ENCODE results near the gene GAST.
"Not testable (repeated sequence)": the region's sequence is repeated elsewhere in the genome, so short reads cannot be mapped to it uniquely, and the experiment has no call there.

Gene GAST

DNA sequence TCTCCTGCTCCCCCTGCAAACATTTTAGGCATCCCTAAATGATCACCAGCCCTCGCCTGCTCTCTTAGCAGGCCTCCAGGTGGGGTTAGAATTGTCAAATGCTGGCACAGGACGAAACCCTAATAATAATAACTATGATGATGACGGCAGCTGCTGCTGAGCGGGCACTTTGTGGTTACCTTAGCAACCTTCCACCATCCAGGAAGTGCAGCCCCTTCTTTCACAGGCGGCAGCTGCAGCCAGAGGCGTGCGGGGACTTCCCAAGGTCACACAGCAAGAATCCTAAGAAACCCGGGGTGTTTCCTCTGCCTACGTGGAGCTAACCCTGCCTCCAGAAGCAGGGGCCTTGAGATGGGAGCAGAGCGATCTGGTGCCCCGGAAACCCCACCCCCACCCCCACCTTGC lies 45.9 kb upstream of the GAST start:
- TF ChIP-seq, protein P1, sequence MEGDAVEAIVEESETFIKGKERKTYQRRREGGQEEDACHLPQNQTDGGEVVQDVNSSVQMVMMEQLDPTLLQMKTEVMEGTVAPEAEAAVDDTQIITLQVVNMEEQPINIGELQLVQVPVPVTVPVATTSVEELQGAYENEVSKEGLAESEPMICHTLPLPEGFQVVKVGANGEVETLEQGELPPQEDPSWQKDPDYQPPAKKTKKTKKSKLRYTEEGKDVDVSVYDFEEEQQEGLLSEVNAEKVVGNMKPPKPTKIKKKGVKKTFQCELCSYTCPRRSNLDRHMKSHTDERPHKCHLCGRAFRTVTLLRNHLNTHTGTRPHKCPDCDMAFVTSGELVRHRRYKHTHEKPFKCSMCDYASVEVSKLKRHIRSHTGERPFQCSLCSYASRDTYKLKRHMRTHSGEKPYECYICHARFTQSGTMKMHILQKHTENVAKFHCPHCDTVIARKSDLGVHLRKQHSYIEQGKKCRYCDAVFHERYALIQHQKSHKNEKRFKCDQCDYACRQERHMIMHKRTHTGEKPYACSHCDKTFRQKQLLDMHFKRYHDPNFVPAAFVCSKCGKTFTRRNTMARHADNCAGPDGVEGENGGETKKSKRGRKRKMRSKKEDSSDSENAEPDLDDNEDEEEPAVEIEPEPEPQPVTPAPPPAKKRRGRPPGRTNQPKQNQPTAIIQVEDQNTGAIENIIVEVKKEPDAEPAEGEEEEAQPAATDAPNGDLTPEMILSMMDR (IDR thresholded peaks at IDR 0.05) = no peak
- Histone ChIP-seq H3K9me3 (no peaks in the 10 kb centered on the region), H3K27me3 (no peaks in the 10 kb centered on the region), H3K4me3 (peak overlapping the region; percentile 50 to 60), H3K4me1 (peaks cover 0 to 30% (median 19%) of the 10 kb centered on the region in 4 donors), H3K36me3 (no peaks in the 10 kb centered on the region), H3K27ac (peak overlapping the region; percentile 76 to 80)
- peak in 1 of 2 donors; percentile 32 for DNase-seq
- intact Hi-C loops (cut with DNase I; ENCODE audit: low total_unique reads) = loop anchor here (5.0 kb wide), 1 partner anchor 859 kb away; no protein-coding TSS in a partner anchor

DNA sequence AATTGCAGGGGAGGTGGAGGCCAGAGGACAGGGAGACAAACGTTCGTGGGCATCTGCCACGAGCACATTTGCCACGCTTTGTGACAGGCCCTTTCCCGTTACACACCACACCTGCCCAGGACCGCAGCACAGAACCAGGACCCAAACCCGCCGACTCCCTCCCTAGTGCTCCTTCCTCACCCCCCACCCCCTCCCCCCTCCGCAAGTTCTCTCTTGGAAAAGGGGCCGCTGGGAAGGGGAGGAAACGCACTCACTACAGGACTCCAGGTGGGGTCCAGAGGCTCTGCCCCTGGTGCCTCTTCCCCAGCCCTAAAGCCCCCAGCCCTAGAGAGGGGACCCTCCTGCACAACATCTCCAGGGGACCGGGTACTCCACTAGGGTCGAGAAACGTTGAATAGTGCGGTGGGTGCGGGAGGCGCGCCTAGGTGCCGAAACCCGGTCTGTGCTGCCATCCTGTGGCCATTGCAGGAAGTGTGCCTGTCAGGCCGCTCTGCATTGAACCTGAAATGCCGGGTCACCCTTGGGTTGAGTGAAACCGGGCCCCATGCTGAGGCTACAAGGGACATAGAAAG lies 45.3 kb upstream of the GAST start:
- H3K27me3 ChIP-seq = no peaks in the 10 kb centered on the region
- no peaks in the 10 kb centered on the region for H3K36me3 ChIP-seq
- peak overlapping the region; percentile 50 to 60 for H3K4me3 ChIP-seq
- intact Hi-C loops (cut with DNase I; ENCODE audit: low total_unique reads) = loop anchor here (5.0 kb wide), 1 partner anchor 859 kb away; no protein-coding TSS in a partner anchor
- no peaks in the 10 kb centered on the region for H3K9me3 ChIP-seq
- H3K4me1 ChIP-seq = peaks cover 0 to 30% (median 19%) of the 10 kb centered on the region in 4 donors
- peak; percentile 79 to 88 for DNase-seq
- peak overlapping the region; percentile 76 to 80 for H3K27ac ChIP-seq
- TF ChIP-seq, protein P1 (IDR thresholded peaks at IDR 0.05) = peak; percentile 93 to 94

DNA sequence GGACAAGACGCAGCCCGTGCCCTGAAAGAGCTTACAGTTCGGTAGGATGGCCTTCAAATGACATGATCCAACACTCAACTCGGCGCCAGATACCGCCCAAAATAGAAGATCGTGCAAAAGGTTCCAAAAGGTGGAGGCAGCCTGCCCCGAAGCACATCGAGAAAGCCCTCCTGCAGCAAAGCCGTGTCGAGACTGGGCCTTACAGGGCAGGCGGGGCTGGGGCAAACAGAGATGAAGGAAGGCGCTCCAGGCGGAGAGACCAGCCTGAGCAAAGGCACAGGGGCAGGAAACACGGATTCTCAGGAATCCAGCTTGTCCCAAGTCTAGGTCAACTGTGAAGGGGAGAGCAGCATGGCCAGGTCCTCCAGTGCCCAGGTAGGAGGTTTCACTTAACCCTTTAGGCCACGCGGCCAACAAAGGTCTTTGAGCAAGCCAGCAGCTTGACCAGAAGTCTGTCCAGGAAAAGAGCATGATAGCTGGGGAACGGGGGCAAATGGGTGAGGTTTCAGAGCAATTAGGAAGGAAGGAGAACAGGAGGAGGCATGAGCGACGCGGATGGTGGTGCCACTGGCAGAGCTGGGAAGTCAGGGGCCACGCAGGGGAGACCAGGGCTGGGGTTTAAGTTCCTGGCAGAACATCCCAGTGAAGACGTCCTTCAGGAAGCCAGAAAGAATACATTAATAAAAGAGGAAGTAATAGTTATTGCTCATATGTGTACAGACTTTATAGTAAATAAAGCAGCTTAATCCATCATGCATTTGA lies 44.7 kb upstream of the GAST start:
- H3K4me3 ChIP-seq = peak overlapping the region in 1 of 2 donors; percentile 60
- no peaks in the 10 kb centered on the region for H3K27me3 ChIP-seq
- no peaks in the 10 kb centered on the region for H3K9me3 ChIP-seq
- intact Hi-C loops (cut with DNase I; ENCODE audit: low total_unique reads) = loop anchor here (5.0 kb wide), 1 partner anchor 860 kb away; no protein-coding TSS in a partner anchor
- H3K36me3 ChIP-seq = no peaks in the 10 kb centered on the region
- no peak for DNase-seq
- TF ChIP-seq, protein P1 (IDR thresholded peaks at IDR 0.05) = no peak
- H3K4me1 ChIP-seq = peaks cover 0 to 26% (median 19%) of the 10 kb centered on the region in 4 donors
- H3K27ac ChIP-seq = peak overlapping the region; percentile 76 to 80

DNA sequence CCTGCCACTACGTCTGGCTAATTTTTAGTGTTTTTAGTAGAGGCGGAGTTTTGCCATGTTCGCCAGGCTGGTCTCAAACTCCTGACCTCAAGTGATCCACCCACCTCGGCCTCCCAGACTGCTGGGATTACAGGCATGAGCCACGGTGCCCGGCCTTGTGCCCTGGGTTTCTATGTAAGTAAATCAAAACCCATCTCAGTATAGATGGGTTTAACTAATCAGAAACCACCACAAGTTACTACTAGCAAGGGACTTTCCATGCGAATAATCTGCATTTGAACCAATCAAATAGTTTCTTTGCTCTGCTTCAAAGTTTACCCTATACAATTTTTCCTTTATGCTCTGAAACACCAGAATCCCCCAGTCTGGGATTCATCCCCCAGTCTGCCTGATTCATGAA lies 40.0 kb upstream of the GAST start:
- Histone ChIP-seq H3K36me3 (no peaks in the 10 kb centered on the region), H3K4me1 (peaks cover 0 to 5% (median under 1%) of the 10 kb centered on the region in 4 donors), H3K9me3 (no peaks in the 10 kb centered on the region), H3K4me3 (no peak overlapping the region), H3K27ac (no peak overlapping the region), H3K27me3 (peaks cover 0 to 7% of the 10 kb centered on the region in 2 donors)
- TF ChIP-seq, protein P1 (IDR thresholded peaks at IDR 0.05) = no peak
- DNase-seq = no peak
- intact Hi-C loops (cut with DNase I; ENCODE audit: low total_unique reads) = no loop called here

DNA sequence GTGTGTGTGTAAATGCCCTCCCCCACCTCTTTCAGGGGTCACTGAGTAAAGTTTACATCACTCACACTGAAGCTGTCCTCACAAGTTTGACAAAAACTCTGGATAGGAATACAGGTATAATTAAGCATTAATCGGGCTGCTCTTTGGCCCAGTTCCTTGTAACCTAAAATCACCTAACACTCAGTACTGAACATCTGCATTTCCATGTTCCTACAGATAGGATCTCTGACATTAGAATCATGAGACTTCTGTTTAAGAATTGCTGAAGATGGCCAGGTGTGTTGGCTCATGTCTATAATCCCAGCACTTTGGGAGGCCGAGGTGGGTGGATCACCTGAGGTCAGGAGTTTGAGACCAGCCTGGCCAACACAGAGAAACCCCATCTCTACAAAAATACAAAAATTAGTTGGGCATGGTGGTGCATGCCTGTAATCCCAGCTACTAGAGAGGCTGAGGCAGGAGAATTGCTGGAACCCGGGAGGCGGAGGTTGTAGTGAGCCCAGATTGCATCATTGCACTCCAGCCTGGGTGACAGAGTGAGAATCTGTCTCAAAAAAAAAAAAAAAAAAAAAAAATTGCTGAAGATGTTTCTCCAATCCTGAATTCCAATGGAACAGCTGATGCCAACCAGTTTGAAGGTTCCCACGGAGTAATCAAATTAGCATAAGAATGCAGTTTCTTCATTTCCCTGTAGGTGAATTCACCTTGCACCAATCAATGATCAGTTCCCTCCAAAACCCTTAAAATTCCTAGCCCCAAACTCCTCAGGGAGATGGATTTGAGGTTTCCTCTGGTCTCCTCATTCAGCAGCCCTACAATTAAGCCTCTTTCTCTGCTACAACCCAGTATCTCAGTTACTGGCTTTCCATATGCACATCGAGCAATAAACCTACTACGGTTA lies 36.7 kb upstream of the GAST start:
- H3K36me3 ChIP-seq; H3K9me3 ChIP-seq; H3K27ac ChIP-seq; H3K4me3 ChIP-seq; intact Hi-C loops (cut with DNase I; ENCODE audit: low total_unique reads); H3K4me1 ChIP-seq; DNase-seq: not testable (repeated sequence)
- H3K27me3 ChIP-seq = peaks cover 0 to 14% of the 10 kb centered on the region in 2 donors
